Inflammatory macrophage treated with lipopolysaccharide for 4 hours (primary cell): ENCODE results near the gene DDA1.
"Not testable (repeated sequence)": the region's sequence is repeated elsewhere in the genome, so short reads cannot be mapped to it uniquely, and the experiment has no call there.

Experiments
- DNase-seq: peaks from one replicate; pipeline ENCODE4 v3.0.0-alpha.2; 2020

DDA1 gene

GRCh38 chr19:17309198-17309964 is at the start of gene DDA1:
DDA1 (plus strand) TSS chr19:17309563; CDS start chr19:17309655, 92 bp downstream.
- DNase-seq, result peak; percentile 100

GRCh38 chr19:17259934-17260333 is 49.4 kb upstream of the DDA1 start:
- no peak for DNase-seq

GRCh38 chr19:17260842-17261325 is 48.5 kb upstream of the DDA1 start:
- DNase-seq, result peak; percentile 80

DNA sequence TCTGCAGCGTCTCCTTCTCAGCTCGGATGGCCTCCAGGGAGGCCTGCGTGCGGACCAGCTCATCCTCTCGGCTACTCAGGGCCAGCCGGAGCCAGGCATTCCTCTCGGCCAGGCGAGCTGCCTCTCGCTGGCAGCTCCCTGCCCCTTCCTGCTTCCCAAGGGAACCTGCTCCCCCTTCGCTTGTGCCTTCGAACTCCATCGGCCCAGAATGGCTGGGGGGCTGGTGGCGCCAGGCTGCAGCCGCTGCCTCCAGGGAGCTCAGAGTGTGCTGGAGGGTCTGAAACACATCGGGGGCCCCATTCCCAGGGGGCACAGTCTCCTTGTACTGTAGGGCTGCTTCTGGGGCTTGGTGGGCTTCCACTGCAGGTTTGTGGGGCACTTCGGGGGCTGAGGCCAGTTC is 46.8 kb upstream of the DDA1 start:
- DNase-seq, result no peak

DNA sequence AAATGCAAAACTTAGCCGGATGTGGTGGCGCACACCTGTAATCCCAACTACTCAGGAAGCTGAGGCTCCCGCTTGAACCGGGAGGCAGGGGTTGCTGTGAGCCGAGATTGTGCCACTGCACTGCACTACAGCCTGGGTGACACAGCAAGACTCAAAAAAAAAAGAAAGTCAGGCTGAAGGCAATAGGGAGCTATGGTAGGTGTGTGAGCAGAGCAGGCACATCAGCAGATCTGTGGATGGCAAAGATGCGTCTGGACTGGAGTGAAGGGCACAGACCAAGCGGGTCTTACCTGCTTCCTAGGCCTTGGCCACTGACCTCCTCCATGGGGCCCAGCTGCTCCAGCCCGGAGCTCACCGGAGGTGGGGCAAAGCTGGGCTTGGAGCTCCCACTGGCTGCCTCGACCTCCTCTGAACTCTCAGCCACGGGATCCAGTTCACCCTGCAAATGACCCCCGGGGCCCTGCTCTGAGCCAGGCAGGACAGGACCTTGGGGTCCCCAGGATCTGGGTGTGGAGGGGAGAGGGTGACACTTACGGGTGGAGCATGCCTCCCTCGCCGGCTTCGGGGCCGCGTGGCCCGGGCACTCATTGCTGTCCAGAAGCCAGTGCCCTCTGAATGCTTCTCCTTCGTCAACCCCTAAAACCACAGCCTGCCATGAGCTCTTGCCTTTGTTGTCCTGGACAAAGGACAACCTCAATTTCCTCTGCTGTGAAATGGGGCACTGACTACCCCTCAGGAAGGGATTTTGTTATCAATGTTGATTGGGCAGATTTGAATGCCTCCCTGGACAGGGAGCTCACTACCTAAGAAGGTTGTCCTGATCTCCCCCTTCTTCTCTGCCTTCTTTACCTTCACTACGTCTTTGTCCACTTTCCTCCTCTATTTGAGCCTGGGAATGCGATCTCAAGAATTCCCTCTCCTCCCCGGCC is 45.4 kb upstream of the DDA1 start:
- no peak for DNase-seq

- no peak for DNase-seq
Observed at GRCh38 chr19:17264641-17264979, 44.8 kb upstream of the DDA1 start, which contains the start of gene USHBP1. USHBP1 (minus strand) TSS chr19:17264745; CDS start chr19:17264299, 446 bp downstream.

GRCh38 chr19:17266026-17266425 is 43.3 kb upstream of the DDA1 start:
- DNase-seq, result no peak

GRCh38 chr19:17266589-17266974 is 42.8 kb upstream of the DDA1 start:
- DNase-seq, result no peak

GRCh38 chr19:17266975-17267788 is 42.2 kb upstream of the DDA1 start, which contains the start of gene BABAM1:
BABAM1 (plus strand) TSS chr19:17267443; CDS start chr19:17268807, 1,364 bp downstream.
- DNase-seq, result peak; percentile 99

GRCh38 chr19:17268754-17269153 is 40.6 kb upstream of the DDA1 start:
- DNase-seq, result no peak

DNA sequence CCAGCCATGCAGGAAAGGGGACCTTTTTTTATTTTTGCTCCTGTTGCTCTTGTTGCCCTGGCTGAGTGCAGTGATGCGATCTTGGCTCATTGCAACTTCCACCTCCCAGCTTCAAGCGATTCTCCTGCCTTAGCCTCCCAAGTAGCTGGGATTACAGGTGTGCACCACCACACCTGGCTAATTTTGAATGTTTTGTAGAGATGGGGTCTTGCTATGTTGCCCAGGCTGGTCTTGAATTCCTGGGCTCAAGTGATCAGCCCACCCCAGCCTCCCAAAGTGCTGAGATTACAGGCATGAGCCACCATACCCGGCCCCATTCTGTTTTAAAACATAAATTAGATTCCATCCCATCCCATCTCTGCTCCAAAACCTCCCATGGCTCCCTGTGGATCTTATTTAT is 34.5 kb upstream of the DDA1 start:
- not testable (repeated sequence) for DNase-seq

DNA sequence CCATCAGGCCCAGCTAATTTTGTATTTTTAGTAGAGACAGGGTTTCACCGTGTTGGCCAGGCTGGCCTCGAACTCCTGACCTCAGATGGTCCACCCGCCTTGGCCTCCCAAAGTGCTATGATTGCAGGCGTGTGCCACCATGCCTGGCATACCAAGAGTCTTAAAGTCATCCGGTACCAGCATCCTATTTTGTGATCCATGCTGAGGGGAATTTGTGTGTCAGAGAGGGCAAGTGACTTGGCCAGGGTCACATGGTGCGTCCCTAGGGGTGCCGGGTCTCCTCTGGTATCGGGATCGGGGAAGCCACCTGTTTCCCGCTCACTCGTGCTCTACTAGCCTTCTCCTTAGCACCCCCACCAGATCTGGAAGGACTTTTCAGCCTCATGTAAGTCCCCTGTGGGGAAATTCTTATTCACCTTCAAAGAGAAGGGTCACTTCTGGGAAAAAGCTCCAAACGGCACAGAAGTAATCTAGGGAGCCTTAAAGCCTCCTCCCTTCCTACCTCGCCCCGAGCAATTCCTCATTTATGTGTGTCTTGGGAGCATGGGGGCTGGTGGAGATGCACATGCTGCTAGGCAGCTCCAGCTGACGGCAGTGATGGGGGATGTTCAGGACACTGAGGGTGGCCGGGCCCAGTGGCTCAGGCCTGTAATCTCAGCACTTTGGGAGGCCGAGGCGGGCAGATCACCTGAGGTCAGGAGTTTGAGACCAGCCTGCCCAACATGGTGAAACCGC is 33.8 kb upstream of the DDA1 start:
- no peak for DNase-seq

DNA sequence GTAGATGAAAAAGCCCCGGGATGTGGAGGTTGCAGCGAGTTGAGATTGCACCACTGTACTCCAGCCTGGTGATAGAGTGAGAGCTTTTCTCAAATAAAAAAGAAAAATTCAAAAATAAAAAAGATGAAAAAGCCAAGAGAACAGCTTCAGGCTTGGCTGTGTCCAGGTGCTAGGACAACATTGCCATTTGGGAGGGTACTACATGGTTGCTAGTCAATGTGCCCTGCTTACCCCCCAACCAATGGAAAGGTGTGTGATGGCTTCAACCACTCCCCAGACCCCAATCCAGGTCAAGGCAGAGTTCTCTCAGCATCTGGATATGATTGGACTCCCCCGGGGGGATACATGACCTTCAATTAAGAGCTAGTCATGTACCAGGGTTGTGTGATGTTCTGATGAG is 29.9 kb upstream of the DDA1 start:
- DNase-seq, result no peak

DNA sequence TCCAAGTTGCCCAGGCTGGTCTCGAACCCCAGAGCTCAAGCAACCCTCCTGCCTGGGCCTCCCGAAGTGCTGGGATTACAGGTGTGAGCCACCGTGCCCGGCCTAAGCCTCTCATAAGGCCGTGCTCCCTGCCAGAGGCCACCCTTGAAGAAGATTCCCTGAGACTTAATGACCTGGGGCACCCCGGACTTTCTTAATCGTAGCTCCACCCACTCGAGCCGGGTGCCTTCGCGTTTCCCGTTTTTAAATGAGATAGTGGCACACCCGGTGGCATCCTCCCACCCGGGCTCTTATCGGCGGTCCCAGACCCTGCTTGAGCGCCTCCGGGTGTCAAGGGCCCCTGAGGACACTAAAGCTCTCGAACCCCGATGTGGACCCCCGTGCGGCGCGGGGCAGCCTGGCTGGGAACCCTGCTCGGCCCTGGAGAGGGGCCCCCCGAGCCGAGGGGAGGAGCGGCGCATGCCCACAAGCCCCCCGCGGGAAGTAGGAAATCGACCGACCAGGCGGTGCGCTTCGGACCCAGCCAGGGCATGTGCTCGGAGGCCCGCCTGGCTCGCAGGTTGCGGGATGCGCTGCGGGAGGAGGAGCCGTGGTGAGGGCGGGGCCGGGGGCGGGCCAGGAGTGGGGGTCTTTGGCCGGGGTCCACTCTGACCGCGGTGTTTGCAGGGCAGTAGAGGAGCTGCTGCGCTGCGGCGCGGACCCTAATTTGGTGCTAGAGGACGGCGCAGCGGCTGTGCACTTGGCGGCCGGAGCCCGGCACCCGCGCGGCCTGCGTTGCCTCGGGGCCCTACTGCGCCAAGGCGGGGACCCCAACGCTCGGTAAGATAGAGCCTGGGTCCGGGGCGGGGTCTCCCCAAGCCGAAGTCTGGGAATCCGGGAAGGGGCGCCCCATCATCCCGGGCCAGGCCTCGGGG is 27.7 kb upstream of the DDA1 start, which contains the start of gene ANKLE1:
Gene ANKLE1, plus strand, starts transcription at position 511 of the 914 bp plus-strand sequence. Its CDS starts 20 bp downstream, at position 531.
- peak; percentile 89 for DNase-seq

- DNase-seq, result peak; percentile 75
Observed at GRCh38 chr19:17282488-17283125, 26.8 kb upstream of the DDA1 start.

DNA sequence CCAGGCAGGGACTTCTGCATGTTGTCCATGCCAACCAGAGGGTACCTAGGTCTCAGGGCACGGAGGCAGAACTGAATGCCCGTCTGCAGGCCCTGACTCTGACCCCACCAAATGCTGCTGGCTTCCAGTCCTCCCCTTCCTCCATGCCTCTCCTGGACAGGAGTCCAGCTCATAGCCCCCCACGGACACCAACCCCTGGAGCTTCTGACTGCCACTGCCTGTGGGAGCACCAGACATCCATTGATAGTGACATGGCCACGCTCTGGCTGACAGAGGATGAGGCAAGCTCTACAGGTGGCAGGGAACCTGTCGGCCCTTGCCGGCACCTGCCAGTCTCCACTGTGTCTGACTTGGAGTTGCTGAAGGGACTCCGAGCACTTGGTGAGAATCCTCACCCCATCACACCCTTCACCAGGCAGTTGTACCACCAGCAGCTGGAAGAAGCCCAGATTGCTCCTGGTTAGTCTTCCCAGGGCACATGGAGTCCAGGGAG is 25.8 kb upstream of the DDA1 start:
- DNase-seq, result no peak

DNA sequence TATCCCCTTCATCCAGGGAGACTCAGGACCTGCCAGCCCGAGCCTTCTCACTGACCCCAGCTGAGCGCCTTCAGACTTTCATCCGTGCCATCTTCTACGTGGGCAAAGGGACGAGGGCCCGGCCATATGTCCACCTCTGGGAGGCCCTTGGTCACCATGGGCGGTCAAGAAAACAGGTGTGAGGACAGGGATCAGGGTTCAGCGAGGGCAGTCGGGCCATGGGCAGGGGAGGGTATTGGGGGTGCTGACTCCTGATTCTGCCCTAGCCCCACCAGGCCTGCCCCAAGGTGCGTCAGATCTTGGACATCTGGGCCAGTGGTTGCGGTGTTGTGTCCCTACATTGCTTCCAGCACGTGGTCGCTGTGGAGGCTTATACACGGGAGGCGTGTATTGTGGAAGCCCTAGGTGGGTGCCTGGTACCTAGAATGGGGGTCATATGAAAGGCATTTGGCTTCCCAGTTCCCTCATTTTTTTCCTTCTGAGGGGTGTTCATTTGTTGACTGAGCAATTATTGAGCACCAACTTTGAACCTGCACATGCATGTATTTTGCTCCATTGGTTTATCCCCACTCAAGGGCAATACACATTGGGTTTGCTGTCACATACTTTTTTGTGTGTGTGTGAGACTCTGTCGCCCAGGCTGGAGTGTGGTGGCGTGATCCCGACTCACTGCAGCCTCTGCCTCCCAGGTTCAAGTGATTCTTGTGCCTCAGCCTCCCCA is 23.8 kb upstream of the DDA1 start:
- DNase-seq, result no peak

GRCh38 chr19:17286263-17286662 is 23.1 kb upstream of the DDA1 start:
- no peak for DNase-seq

DNA sequence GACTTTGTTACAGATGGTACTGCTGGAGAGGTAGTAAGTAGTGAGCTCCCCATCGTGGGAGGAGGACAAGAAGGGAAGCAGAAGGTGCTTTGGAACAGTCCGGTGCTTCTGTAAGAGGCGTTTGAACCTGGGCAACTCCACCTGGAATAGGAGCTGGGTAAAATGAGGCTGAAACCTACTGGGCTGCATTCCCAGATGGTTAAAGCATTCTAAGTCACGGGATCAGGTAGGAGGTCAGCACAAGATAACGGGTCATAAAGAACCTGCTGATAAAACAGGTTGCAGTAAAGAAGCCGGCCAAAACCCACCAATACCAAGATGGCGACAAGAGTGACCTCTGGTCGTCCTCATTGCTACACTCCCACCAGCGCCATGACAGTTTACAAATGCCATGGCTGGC is 22.6 kb upstream of the DDA1 start:
- no peak for DNase-seq
